Measurements from ENCODE around the gene ENDOV.

The ENDOV gene

GRCh38 chr17:80416260-80416939 is 1.4 kb downstream of the ENDOV start:
- DNase-seq = no peak

- no peak for DNase-seq
These were observed 1.9 kb downstream of the ENDOV start for GRCh38 chr17:80416940-80417293.

- DNase-seq = no peak
These were observed 3.6 kb downstream of the ENDOV start for GRCh38 chr17:80418589-80418988.

- no peak for DNase-seq
These were observed 4.3 kb downstream of the ENDOV start for GRCh38 chr17:80419255-80419654.

GRCh38 chr17:80421381-80422090 is 6.6 kb downstream of the ENDOV start:
- no peak for DNase-seq

GRCh38 chr17:80422276-80422675 is 7.3 kb downstream of the ENDOV start:
- DNase-seq = no peak

GRCh38 chr17:80422981-80423380 is 8.0 kb downstream of the ENDOV start:
- DNase-seq = no peak

GRCh38 chr17:80423536-80424225 is 8.7 kb downstream of the ENDOV start:
- no peak for DNase-seq

GRCh38 chr17:80424261-80424660 is 9.3 kb downstream of the ENDOV start:
- no peak for DNase-seq

- DNase-seq = no peak
These were observed 10.2 kb downstream of the ENDOV start for GRCh38 chr17:80424878-80425765.

- no peak for DNase-seq
These were observed 11.0 kb downstream of the ENDOV start for GRCh38 chr17:80425835-80426426.

GRCh38 chr17:80426671-80427326 is 11.8 kb downstream of the ENDOV start:
- peak in 1 of 2 experiments; percentile 12 for DNase-seq

GRCh38 chr17:80427366-80428282 is 12.7 kb downstream of the ENDOV start:
- DNase-seq = no peak

- no peak for DNase-seq
These were observed 13.4 kb downstream of the ENDOV start for GRCh38 chr17:80428363-80428762.

- no peak for DNase-seq
These were observed 13.8 kb downstream of the ENDOV start for GRCh38 chr17:80428796-80429195.

- DNase-seq = no peak
These were observed 14.6 kb downstream of the ENDOV start for GRCh38 chr17:80429356-80430275.

GRCh38 chr17:80430446-80431245 is 15.7 kb downstream of the ENDOV start:
- DNase-seq = no peak

GRCh38 chr17:80431246-80432195 is 16.6 kb downstream of the ENDOV start:
- DNase-seq = no peak

Data from SW 1271 (cell line).